ENCODE results near the gene CD2BP2. TPM values are rescaled to one million over a fixed set of nuclear protein-coding genes. Genes with fewer than 3 reads are reported as not detected.

The CD2BP2 gene
- total and polyA plus RNA-seq, 2 of the 13 experiments (the other 11 are each of a cell fraction or from before 2014, with no cell fraction given): 24.9 to 54.6 TPM

DNA sequence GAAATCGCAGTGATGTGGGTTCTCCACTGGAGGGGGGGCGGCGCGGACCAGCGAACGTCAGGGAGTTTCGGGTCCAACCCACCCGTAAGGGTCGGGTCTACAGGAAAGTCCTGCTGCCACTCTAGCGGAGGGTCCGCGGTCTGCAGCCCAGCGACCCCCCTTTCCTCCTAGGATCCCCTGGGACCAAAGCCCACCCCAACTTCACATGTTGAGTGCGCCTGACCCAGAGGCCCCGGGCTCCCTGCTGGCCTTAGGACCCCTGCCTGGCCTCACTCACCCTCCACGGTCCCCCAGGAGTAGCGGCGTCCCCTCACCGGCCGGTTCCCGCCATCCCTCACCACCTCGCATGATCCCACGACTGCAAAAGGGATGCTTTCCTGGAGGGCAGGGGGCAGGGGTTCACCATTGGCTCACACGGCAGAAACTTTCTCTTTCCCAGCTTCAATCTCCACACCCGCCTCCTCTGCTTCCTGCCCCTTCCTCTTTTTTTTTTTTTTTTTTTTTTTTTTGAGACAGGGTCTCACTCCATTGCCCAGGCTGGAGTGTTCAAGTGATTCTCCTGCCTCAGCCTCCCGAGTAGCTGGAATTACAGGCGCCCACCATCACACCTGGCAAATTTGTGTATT is 24.2 kb upstream of the CD2BP2 start (continued):
- TF ChIP-seq, protein P1, sequence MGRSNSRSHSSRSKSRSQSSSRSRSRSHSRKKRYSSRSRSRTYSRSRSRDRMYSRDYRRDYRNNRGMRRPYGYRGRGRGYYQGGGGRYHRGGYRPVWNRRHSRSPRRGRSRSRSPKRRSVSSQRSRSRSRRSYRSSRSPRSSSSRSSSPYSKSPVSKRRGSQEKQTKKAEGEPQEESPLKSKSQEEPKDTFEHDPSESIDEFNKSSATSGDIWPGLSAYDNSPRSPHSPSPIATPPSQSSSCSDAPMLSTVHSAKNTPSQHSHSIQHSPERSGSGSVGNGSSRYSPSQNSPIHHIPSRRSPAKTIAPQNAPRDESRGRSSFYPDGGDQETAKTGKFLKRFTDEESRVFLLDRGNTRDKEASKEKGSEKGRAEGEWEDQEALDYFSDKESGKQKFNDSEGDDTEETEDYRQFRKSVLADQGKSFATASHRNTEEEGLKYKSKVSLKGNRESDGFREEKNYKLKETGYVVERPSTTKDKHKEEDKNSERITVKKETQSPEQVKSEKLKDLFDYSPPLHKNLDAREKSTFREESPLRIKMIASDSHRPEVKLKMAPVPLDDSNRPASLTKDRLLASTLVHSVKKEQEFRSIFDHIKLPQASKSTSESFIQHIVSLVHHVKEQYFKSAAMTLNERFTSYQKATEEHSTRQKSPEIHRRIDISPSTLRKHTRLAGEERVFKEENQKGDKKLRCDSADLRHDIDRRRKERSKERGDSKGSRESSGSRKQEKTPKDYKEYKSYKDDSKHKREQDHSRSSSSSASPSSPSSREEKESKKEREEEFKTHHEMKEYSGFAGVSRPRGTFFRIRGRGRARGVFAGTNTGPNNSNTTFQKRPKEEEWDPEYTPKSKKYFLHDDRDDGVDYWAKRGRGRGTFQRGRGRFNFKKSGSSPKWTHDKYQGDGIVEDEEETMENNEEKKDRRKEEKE (IDR thresholded peaks at IDR 0.05): no peak
- TF ChIP-seq SNAI1 (CRISPR knock-in tag; IDR thresholded peaks at IDR 0.05; ENCODE audit: borderline replicate concordance): no peak
- TF ChIP-seq ZSCAN22 (CRISPR knock-in tag; IDR thresholded peaks at IDR 0.05): no peak
- no peak for TF ChIP-seq SSRP1 (CRISPR knock-in tag; IDR thresholded peaks at IDR 0.05)
- TF ChIP-seq, protein P2, sequence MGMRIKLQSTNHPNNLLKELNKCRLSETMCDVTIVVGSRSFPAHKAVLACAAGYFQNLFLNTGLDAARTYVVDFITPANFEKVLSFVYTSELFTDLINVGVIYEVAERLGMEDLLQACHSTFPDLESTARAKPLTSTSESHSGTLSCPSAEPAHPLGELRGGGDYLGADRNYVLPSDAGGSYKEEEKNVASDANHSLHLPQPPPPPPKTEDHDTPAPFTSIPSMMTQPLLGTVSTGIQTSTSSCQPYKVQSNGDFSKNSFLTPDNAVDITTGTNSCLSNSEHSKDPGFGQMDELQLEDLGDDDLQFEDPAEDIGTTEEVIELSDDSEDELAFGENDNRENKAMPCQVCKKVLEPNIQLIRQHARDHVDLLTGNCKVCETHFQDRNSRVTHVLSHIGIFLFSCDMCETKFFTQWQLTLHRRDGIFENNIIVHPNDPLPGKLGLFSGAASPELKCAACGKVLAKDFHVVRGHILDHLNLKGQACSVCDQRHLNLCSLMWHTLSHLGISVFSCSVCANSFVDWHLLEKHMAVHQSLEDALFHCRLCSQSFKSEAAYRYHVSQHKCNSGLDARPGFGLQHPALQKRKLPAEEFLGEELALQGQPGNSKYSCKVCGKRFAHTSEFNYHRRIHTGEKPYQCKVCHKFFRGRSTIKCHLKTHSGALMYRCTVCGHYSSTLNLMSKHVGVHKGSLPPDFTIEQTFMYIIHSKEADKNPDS (CRISPR knock-in tag; IDR thresholded peaks at IDR 0.05): no peak
- TF ChIP-seq U2AF2 (IDR thresholded peaks at IDR 0.05; ENCODE audit: low read depth, low read length): 0 out of 2 replicates have a peak, but pooled peaks have one; percentile 28
- TF ChIP-seq FOXC1 (CRISPR knock-in tag; IDR thresholded peaks at IDR 0.05; ENCODE audit: borderline replicate concordance): no peak
- TF ChIP-seq, protein P3, sequence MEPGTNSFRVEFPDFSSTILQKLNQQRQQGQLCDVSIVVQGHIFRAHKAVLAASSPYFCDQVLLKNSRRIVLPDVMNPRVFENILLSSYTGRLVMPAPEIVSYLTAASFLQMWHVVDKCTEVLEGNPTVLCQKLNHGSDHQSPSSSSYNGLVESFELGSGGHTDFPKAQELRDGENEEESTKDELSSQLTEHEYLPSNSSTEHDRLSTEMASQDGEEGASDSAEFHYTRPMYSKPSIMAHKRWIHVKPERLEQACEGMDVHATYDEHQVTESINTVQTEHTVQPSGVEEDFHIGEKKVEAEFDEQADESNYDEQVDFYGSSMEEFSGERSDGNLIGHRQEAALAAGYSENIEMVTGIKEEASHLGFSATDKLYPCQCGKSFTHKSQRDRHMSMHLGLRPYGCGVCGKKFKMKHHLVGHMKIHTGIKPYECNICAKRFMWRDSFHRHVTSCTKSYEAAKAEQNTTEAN (CRISPR knock-in tag; conservative IDR thresholded peaks at IDR 0.05): no peak
- no peak for TF ChIP-seq ZSCAN25 (CRISPR knock-in tag; IDR thresholded peaks at IDR 0.05)
- no peak for TF ChIP-seq TBL1XR1 (IDR thresholded peaks at IDR 0.05; ENCODE audit: borderline replicate concordance, low read length, partially characterized antibody)
- no peak for TF ChIP-seq ATRX (CRISPR knock-in tag; IDR thresholded peaks at IDR 0.05; ENCODE audit: borderline replicate concordance)
- TF ChIP-seq, protein P4, sequence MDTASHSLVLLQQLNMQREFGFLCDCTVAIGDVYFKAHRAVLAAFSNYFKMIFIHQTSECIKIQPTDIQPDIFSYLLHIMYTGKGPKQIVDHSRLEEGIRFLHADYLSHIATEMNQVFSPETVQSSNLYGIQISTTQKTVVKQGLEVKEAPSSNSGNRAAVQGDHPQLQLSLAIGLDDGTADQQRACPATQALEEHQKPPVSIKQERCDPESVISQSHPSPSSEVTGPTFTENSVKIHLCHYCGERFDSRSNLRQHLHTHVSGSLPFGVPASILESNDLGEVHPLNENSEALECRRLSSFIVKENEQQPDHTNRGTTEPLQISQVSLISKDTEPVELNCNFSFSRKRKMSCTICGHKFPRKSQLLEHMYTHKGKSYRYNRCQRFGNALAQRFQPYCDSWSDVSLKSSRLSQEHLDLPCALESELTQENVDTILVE (CRISPR knock-in tag; IDR thresholded peaks at IDR 0.05): no peak
- no peak for TF ChIP-seq RFX1 (IDR thresholded peaks at IDR 0.05)
- 0 out of 2 replicates have a peak, but pooled peaks have one; percentile 3 for TF ChIP-seq PAWR (CRISPR knock-in tag; IDR thresholded peaks at IDR 0.05; ENCODE audit: borderline replicate concordance)
- TF ChIP-seq, protein P5, sequence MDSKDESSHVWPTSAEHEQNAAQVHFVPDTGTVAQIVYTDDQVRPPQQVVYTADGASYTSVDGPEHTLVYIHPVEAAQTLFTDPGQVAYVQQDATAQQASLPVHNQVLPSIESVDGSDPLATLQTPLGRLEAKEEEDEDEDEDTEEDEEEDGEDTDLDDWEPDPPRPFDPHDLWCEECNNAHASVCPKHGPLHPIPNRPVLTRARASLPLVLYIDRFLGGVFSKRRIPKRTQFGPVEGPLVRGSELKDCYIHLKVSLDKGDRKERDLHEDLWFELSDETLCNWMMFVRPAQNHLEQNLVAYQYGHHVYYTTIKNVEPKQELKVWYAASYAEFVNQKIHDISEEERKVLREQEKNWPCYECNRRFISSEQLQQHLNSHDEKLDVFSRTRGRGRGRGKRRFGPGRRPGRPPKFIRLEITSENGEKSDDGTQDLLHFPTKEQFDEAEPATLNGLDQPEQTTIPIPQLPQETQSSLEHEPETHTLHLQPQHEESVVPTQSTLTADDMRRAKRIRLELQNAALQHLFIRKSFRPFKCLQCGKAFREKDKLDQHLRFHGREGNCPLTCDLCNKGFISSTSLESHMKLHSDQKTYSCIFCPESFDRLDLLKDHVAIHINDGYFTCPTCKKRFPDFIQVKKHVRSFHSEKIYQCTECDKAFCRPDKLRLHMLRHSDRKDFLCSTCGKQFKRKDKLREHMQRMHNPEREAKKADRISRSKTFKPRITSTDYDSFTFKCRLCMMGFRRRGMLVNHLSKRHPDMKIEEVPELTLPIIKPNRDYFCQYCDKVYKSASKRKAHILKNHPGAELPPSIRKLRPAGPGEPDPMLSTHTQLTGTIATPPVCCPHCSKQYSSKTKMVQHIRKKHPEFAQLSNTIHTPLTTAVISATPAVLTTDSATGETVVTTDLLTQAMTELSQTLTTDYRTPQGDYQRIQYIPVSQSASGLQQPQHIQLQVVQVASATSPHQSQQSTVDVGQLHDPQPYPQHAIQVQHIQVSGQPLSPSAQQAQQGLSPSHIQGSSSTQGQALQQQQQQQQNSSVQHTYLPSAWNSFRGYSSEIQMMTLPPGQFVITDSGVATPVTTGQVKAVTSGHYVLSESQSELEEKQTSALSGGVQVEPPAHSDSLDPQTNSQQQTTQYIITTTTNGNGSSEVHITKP (CRISPR knock-in tag; IDR thresholded peaks at IDR 0.05; ENCODE audit: low read depth): no peak
- TF ChIP-seq, protein P6, sequence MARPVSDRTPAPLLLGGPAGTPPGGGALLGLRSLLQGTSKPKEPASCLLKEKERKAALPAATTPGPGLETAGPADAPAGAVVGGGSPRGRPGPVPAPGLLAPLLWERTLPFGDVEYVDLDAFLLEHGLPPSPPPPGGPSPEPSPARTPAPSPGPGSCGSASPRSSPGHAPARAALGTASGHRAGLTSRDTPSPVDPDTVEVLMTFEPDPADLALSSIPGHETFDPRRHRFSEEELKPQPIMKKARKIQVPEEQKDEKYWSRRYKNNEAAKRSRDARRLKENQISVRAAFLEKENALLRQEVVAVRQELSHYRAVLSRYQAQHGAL (CRISPR knock-in tag; IDR thresholded peaks at IDR 0.05; ENCODE audit: not compliant biosample characterization): no peak
- TF ChIP-seq KDM2A (CRISPR knock-in tag; IDR thresholded peaks at IDR 0.05; ENCODE audit: borderline replicate concordance, low read depth): no peak; the same call in 1 of the 2 replicates
